Nucleus accumbens (tissue), 56 donors: Measurements from ENCODE around the gene KRTAP5-8.
"Not testable (repeated sequence)": the region's sequence is repeated elsewhere in the genome, so short reads cannot be mapped to it uniquely, and the experiment has no call there.

Source experiments
- DNase-seq, 56 donors: peaks; one replicate each; lab custom pipeline; 2025; lab: John Stamatoyannopoulos, UW

The KRTAP5-8 gene, protein sequence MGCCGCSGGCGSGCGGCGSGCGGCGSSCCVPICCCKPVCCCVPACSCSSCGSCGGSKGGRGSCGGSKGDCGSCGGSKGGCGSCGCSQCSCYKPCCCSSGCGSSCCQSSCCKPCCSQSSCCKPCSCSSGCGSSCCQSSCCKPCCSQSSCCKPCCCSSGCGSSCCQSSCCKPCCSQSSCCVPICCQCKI

DNA sequence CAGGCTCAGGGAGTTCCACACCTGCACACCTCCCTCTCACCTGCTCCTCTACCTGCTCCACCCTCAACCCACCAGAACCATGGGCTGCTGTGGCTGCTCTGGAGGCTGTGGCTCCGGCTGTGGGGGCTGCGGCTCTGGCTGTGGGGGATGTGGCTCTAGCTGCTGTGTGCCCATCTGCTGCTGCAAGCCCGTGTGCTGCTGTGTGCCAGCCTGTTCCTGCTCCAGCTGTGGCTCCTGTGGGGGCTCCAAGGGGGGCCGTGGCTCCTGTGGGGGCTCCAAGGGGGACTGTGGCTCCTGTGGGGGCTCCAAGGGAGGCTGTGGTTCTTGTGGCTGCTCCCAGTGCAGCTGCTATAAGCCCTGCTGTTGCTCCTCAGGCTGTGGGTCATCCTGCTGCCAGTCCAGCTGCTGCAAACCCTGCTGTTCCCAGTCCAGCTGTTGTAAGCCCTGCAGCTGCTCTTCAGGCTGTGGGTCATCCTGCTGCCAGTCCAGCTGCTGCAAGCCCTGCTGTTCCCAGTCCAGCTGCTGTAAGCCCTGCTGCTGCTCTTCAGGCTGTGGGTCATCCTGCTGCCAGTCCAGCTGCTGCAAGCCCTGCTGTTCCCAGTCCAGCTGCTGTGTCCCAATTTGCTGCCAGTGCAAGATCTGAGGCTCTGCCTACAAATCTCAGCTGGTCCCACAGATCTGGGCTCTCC, at the start of gene KRTAP5-8:
KRTAP5-8 (plus strand) TSS at position 49 of the 689 bp plus-strand sequence; CDS start at position 80, 31 bp downstream.
- not testable (repeated sequence) for DNase-seq

DNA sequence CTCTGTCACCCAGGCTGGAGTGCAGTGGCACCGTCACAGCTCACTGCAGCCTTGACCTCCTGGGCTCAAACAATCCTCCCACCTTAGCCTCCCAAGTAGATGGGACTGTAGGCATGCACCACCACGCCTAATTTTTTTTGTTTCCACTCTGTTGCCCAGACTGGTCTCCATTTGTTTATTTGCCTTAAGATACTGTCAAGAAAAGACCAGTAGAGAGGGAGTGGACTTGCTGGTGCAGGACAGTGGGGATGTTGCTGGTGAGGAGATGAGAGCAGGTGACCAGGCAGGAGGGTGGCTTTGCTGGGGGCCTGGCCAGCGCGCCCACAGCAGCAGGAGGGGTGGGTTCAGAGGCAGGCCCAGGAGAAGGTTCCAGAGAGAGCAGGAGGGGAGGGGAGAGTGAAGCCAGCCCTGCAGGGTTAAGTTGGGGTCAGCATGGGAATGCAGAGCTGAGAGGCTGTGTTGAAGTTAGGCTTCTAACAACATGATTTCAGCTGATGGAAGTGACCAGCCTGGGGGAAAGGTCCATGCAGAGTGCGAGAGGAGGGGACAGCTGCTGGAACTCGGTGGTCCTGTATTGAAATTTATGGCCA, 49.0 kb upstream of the KRTAP5-8 start:
- DNase-seq, result no peak

DNA sequence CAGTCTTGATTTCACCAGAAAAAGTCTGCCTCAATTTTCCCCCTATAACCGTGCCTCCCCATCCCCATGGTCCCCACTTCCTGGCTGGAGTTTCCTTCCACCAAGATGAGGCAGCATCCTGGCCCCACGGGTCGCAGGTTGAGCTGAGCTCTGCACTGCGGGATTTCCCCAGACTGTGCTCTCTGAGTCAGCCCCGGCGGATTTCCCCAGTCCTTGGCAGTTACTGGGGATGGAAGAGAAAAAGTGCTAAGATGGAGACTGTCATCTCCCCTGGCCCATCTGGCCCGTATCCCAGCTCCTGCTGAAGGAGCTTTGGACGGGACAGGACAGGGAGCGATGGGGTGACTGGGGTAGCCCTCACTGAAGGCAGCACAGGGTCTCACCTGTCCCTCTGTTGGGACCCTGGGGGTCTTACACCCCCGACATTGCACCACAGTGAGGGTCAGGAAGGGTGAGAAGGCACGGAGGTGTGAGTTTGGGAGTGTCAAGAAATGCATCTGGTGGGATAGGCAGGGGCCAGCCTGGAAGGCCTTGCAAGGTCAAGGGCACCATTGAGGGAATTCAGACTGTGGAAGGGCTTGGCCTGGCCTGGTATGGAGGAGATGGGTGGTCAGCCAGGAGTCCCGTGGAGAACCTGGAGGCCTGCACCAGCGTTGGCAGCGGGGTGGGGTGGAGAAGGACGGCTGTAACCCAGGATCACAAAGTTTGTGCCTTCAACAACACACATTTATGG, 48.3 kb upstream of the KRTAP5-8 start:
- DNase-seq, result no peak

DNA sequence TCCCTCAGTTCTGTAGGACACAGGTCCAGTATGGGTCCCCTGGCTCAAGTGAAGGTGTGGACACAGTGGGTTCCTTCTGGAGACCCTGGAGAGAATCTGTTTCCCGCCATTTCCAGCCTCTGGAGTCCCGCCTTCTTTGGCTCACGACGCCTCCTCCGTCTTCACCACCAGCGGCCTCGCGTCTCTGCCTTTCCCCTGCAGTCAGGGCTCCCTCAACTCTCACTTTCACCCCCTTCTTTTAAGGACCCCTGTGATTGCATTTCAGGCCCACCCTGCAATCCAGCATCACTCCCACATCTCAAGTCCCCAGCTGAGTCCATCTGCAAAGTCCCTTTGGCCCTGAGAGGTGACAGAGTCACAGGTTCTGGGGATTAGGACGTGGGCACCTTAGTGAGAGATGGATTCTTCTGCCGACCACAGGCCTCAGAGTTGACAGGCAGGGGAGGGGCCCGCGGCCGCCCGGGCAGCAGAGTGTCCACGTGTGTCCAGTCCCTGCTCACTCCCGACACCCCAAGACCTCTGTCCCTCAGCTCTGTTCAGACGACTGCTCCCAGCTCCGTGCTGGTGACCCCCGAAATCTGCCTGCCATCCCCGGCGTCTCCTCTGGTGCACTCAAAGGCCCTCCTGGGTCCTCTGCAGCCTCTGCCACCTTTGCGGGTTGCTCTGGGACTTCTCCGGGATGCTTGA, 47.6 kb upstream of the KRTAP5-8 start:
- no peak for DNase-seq

DNA sequence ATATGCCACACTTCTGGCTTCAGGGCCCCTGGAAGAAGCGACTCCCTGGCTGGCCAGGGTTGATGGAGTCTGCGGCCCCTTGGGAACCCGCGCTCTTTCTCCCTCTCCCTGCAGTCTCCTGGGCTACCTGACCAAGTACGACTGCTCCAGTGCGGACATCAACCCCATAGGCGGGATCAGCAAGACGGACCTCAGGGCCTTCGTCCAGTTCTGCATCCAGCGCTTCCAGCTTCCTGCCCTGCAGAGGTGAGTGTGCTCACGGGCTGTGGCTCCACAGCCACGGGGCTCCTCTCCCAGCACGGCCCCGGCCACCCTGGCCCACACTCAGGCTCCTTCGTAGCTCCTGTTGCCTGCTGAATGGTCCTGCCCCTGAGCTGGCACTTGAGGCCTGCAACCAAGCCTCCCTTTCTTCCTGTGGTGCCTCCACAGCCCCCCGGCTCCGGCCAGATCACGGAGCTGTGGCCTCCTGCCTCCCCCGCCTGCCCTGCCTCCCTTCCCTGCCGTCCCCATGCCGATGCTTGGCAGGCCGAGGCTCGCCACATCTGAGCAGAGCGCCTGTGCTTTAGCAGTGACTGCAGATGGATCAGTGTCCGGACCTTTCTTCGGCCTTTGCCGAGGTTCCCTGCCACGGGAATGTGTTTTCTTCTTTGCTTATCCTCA, 47.0 kb upstream of the KRTAP5-8 start:
- no peak for DNase-seq

DNA sequence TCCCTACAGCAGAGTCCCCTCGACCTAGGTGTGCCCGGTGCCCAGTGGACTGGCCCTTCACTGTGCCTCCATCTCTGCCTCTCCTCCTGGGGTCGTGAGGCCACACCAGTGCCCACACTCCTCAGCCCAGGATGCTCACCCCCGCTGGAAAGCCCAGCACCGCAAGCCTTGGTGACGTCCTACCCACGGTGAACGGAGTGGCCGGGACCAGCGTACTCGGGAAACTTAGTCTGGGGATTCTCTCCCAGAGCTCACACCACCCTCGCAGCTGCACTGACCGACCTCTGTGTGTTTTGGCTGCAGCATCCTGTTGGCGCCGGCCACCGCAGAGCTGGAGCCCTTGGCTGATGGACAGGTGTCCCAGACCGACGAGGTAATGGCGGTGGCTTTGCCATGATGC, 46.3 kb upstream of the KRTAP5-8 start:
- DNase-seq, result no peak

DNA sequence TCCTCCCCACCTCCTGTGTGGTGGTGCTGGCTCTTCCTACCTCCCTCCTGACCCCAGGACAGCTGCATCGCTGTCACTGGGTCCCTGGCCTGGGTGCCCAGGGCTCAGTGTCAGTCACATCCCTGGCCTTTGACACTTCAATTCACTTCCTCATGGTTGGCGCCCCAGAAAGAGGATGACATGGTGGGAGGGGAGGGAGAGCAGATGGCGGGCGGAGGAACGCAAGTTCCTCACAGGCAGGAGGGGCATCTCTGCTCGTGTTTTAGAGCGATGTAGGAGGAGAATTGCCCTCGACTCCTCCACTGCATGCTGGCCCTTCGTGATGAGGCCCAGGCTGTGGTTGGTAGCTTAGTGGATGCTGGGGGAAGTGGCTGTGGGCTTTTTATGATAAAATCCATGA, 45.9 kb upstream of the KRTAP5-8 start:
- no peak for DNase-seq

DNA sequence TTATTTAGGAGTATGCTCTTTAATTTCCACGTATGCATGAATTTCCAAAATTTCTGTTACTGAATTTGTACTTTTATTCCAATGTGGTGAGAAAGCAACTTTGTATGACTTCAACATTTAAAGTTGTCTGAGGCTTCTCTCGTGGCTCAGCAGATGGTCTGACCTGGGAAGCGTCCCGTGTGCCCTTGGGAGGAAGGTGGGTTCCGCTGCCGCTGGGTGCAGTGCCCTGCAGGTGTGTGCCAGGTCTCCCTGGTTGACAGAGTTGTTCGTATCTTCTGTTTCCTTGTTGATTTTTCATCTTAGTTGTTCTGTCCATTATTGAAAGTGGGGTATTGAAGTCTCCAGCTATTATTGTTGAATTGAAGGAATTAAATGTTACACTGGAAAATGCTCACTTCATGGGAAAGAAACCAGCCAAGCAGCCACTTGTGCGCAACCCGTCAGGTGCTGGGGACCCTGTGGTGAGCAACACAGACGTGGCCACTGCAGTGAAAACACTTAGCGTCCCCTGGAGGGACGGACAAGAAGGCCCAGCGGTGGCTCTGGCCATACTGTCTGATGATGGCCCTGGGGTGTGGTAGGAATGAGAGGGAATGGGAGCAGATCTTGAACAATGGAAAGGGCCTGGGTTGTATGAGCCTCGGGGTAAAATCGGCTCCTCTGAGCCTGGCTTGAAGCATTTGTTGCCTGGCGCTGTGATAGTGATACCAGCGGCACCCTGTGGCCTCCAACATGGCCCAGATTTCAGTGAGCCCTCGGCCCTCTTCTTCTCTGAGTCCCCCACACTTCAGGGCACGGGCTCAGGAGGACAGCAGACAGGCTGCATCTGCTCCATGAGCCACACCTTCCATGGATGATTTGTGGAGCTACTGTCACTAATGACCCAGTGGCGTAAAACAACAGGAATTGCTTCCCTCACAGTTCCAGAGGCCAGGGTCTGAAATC, 42.3 kb upstream of the KRTAP5-8 start:
- DNase-seq, result no peak

DNA sequence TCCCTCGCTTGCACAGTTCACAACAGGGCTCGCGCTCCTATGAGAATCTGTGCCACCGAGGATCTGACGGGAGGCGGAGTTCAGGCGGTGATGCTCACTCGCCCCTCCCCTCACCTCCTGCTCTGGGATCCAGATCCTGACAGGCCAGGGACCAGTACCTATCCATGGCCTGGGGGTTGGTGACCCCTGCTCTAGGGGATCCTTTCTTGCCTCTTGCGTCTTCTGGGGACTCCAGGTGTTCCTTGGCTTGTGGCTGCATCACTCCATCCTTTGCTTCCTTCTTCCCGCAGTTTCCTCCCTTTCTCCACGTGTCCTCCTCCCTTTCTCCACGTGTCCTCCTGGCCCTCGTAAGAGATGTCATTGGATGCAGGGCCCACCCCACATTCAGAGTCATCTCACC, 41.4 kb upstream of the KRTAP5-8 start:
- DNase-seq, result no peak

DNA sequence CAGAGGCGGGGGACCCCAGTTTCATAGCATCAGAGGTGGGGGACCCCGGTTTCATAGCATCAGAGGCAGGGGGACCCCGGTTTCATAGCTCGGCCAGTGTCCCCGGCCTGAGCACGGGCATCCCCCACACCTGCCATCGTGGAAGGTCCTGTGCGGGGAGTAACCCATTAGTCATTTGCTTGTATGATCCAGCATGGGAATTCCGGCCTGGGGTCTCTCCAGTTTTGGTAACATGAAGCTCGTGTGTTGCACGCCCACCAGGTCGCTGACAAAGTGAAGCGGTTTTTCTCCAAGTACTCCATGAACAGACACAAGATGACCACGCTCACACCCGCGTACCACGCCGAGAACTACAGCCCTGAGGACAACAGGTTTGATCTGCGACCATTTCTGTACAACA, 39.7 kb upstream of the KRTAP5-8 start:
- no peak for DNase-seq

DNA sequence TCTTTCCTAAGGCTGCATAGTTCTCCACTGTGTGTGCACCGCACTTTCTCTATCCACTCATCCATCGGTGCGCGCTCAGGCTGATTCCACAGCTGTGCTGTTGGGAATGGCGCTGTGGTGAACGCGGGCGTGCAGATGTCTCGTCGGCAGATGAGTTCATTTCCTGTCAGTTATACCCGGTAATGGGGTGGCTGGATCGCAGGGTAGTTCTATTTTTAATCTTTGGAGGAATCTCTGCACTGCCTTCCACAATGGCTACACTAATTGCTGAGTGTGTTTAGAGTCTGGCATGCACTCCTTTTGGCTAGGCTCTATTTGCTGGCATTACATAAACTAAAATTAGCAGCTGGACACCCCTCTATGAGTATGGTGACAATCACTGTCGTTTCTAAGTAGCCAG, 38.7 kb upstream of the KRTAP5-8 start:
- DNase-seq, result no peak

DNA sequence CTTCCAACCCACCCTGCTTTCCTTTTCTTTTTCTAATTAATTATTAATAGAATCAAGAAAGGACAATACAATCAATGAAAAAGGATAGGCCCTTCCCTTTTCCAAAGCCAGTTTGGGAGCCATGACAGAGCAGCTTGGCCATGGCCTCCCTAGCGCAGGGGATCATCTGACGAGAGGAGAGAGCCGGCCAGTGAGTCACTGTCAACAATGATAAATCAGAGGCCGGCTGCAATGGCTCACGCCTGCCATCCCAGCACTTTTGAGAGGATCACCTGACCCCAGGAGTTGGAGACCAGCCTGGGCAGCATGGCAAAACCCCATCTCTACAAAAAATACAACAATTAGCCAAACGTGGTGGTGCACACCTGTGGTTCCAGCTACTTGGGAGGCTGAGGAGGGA, 38.3 kb upstream of the KRTAP5-8 start:
- no peak for DNase-seq

DNA sequence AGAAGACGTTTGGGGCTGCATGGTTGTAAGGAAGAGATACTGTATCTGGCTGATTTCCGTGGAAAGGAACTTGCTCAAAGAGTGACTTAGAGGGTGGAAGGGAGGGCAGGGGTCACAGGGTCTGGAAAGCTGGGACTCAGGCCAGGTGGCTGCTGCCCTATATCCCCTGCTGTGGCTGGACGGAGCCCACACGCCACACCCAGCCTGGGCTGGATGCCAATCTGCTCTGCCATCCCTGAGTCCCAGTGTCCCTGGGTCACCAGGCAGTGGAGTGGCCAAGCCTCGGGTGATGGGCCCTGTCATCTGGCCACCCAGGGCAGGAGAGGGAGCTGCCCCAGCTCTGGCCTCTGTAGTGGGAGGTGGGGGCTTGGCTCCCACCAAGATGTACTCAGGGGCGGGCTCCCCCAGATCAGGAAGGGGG, 37.2 kb upstream of the KRTAP5-8 start:
- peak in 8 of 56 donors; percentile 2 to 40 (median 10) for DNase-seq

DNA sequence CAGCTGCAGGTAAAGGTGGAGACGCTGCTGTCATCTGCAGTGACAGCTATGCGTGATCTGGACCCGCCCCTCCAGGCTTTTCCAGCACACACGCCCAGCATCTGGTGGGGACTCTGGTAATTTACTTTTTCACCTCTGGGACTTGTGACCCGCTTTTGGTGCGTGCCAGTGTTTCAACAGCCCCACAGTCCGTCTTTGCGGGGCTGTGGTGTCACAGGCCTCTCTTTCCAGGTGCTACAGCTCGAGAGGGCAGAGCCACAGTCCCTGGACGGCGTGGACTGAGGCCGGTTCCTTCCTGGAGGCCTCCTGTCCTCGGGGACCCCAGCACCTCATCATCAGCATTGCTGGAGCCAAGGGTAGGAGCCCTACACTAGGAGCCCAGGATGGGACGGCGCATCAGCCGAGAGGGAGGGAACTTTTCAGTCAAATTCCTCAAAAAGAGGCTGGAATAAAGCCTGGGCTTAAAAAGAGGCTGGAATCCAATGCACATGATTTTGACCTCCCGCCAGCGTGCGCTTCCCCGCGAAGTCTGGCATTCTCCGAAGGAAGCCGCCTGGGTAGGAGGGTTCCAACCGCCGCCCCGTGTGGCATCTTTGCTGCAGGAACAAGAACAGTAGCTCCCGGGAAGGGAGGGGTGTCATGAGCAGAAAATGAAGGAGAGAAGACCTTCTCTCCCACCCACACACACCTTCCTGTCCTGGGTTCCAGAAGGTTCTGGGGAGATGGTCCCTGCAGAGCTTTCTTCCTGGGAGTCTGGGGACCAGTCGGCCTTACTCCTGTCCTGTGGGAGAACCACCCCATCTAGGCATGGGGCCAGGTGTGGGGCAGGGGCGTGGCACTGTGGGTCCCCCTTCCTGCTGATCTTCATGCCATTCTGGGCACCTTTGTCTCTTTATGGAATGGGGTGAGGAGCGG, 36.5 kb upstream of the KRTAP5-8 start:
- DNase-seq, result no peak

DNA sequence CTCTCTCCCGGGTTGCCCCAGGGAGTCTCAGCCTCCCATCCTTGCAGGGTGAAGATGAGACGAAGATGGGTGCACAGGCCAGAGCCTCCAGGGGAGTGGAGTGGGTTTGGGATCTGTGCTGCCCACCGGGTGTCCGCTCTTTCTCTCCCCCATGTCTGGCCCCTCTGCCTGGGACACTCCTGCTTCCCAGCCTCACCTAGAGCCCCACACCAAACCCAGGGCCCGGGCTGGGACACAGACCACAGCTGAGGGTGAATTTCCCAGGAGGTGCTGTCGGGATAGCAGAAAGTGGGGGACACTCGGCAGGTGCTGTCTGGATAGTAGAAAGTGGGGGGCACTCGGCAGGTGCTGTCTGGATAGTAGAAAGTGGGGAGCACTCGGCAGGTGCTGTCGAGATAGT, 35.8 kb upstream of the KRTAP5-8 start:
- DNase-seq, result no peak

DNA sequence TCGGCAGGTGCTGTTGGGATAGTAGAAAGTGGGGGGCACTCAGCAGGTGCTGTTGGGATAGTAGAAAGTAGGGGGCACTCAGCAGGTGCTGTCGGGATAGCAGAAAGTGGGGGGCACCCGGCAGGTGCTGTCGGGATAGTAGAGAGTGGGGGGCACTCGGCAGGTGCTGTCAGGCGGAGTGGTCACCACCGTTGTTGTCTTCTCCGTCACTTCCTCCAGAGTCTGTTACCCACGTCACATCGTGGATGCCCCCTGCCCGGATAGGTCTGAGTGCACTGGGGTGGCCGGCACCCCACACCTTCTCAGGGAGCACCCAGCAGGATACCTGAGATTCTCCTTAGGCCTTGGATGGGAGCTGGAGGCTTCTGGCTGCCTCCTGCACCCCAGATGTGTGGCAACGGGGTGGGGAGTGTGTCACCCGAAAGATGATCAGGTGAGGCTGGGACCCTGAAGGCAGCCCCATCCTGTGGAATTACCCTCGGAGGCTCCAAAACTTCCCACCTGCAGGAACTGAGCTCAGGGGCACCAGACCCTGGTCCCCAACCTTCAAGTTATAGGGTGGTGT, 34.9 kb upstream of the KRTAP5-8 start:
- no peak for DNase-seq

DNA sequence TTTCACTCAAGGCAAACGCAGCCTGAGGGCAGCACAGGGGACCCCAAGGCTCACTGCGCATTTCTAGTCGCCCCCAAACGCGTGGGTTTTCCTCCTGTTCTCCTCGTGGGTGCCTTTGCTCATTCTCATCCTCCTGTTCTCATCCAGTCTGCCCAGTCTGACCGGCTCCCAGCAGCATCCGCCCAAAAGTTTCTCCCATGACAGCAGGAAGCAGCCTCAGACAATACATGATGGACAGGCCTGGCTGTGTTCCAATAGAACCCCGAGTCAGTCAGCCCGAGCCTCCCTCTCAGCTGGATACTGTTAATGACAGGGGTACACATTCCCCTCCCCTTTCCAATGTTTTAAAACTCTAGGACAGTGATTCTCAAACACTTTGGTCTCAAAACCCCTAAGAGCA, 33.3 kb upstream of the KRTAP5-8 start:
- DNase-seq, result peak in 2 of 56 donors; percentile 9 to 27

DNA sequence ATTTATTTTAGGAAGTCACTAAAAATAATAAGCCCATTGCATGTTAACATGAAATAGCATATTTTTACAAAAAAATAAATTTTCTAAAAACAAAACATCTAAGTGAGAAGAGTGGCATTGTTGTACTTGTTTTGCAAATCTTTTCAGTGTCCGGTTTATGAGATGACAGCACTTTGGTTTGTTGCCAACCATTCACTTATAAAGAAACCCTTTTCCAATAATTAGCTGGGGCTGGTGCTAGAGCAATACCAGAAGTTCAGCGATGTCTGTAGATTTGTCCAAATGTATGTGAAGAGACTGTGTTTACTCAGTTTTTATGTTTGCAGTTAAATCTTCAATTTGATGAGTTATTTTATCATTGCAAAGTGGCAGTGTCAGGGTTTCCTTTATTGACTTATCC, 32.8 kb upstream of the KRTAP5-8 start:
- no peak for DNase-seq
